GM12878 (cell line): Measurements from ENCODE around the gene GPC6. TPM values are rescaled to one million over a fixed set of nuclear protein-coding genes. Genes with fewer than 3 reads are reported as not detected.

Experiments used
- ATAC-seq: fragments of 200-7000 bp; cut with Tn5 transposase; 3 replicates; pipeline ENCODE4 v1.9.1; 2020; ENCODE audit warnings: mild to moderate bottlenecking, moderate library complexity
- BruUV-seq: library from RNA; stranded (reverse); fragments of 400-500 nt; replicated peaks from 2 replicates; lab custom pipeline; 2021; lab: Mats Ljungman, UMichigan
- CTCF ChIA-PET: fragments of 300-600 bp; sonication (Branson Sonifier 250); formaldehyde crosslinking; extraction: SDS; loops from one replicate; lab custom pipeline; 2021; ENCODE audit warnings: inconsistent platforms; lab: Yijun Ruan, JAX
- POLR2A ChIA-PET: fragments of 350-600 bp; formaldehyde crosslinking; extraction: SDS; loops from one replicate; lab custom pipeline; 2021; ENCODE audit warnings: inconsistent platforms; lab: Charles Lee
- RAD21 ChIA-PET: fragments of 300-600 bp; sonication (Branson Sonifier 250); formaldehyde crosslinking; loops from one replicate; lab custom pipeline; 2023; ENCODE audit warnings: antibody characterized with exemption; ENCODE audit not compliant: unreplicated experiment; lab: Charles Lee
- SMC1A ChIA-PET: fragments of 300-600 bp; sonication (Branson Sonifier 250); formaldehyde crosslinking; loops from one replicate; lab custom pipeline; 2023; ENCODE audit not compliant: unreplicated experiment, uncharacterized antibody; lab: Charles Lee
- DNase-seq: peaks from one replicate; pipeline ENCODE4 v3.0.0-alpha.2; 2011; ENCODE audit warnings: low read depth, low spot score
- FAIRE-seq: peaks from 3 replicates; lab custom pipeline; 2011; peaks lifted over from hg19 to GRCh38; lab: Jason Lieb, UNC
- H2AFZ ChIP-seq: 2 replicates; pipeline ENCODE4 v1.6.0; 2011; ENCODE audit warnings: low read depth, low read length, control low read depth; ENCODE audit not compliant: control insufficient read depth
- H3K27ac ChIP-seq: 2 replicates; pipeline ENCODE4 v1.5.1; 2011; ENCODE audit warnings: control low read depth; ENCODE audit not compliant: control insufficient read depth, insufficient read depth
- H3K27me3 ChIP-seq, 2 experiments: replicated peaks in 1 of 2; 2 replicates each; pipeline versions ENCODE4 v1.6.0 to v1.6.1; 2011; ENCODE audit warnings: low read length in 1 of 2; ENCODE audit not compliant: control insufficient read depth in 2 of 2, insufficient read depth in 2 of 2
- H3K36me3 ChIP-seq, 2 experiments: 2 replicates each; pipeline ENCODE4 v1.5.1; 2011; ENCODE audit warnings: low read length in 1 of 2; ENCODE audit not compliant: control insufficient read depth in 2 of 2, insufficient read depth in 2 of 2
- H3K4me1 ChIP-seq: 2 replicates; pipeline ENCODE4 v1.6.1; 2011; ENCODE audit warnings: mild to moderate bottlenecking, low read length, moderate library complexity, mixed read lengths; ENCODE audit not compliant: control insufficient read depth, insufficient read depth
- H3K4me2 ChIP-seq: 2 replicates; pipeline ENCODE4 v1.6.0; 2011; ENCODE audit warnings: control low read depth; ENCODE audit not compliant: control insufficient read depth, insufficient read depth
- H3K4me3 ChIP-seq: fragments of 200-600 bp; sonication (generic); 2 replicates; pipeline ENCODE4 v1.5.1; 2016
- H3K79me2 ChIP-seq: 2 replicates; pipeline ENCODE4 v1.6.0; 2011; ENCODE audit warnings: low read length; ENCODE audit not compliant: control insufficient read depth, insufficient read depth
- H3K9ac ChIP-seq: 2 replicates; pipeline ENCODE4 v1.8.0; 2011; ENCODE audit warnings: low read length, control low read depth, mixed read lengths; ENCODE audit not compliant: control insufficient read depth, insufficient read depth
- H3K9me3 ChIP-seq: replicated peaks from 3 replicates; pipeline ENCODE4 v1.5.1; 2011; ENCODE audit warnings: mild to moderate bottlenecking, low read length; ENCODE audit not compliant: control insufficient read depth, insufficient read depth
- H4K20me1 ChIP-seq: 2 replicates; pipeline ENCODE4 v1.6.0; 2011; ENCODE audit not compliant: control insufficient read depth, insufficient read depth
- CREB1 ChIP-seq: IDR thresholded peaks from 2 replicates; pipeline ENCODE4 v1.6.1; 2012; ENCODE audit warnings: low read depth, mild to moderate bottlenecking, inconsistent platforms
- HSF1 ChIP-seq: fragments of 150-350 bp; IDR thresholded peaks from 2 replicates; pipeline ENCODE4 v1.6.1; 2014; ENCODE audit warnings: mild to moderate bottlenecking, low read depth, low read length
- NFYA ChIP-seq: IDR thresholded peaks from 2 replicates; pipeline ENCODE4 v1.6.1; 2011; ENCODE audit warnings: low read depth, mild to moderate bottlenecking, low read length, improper control_type of control experiment, borderline replicate concordance
- in situ Hi-C: fragments of 300-500 bp; cut with MboI; formaldehyde crosslinking; loops from 9 replicates; pipeline ENCODE4 v1.14.3; 2018; ENCODE audit warnings: mixed read lengths
- intact Hi-C: fragments of 100-400 bp; cut with micrococcal nuclease; formaldehyde crosslinking; loops from one replicate; pipeline ENCODE4 v1.14.2; 2022; ENCODE audit not compliant: unreplicated experiment
- polyA plus RNA-seq, 11 experiments: library from polyadenylated mRNA; depleted of rRNA in 4 of 11; unstranded in 6 of 11; stranded (reverse) in 5 of 11; fragments of >200 nt; fragmentation: Nextera tagmentation in 4 of 11; fragmentation: Illumina TruSeq in 1 of 11; extraction: Ambion mirVana in 4 of 11; extraction: Trizol in 1 of 11; gene quantifications; 1 replicate in 1 of 11; 2 replicates in 10 of 11; pipeline versions ENCODE4 v1.2.1 to v1.2.3, GENCODE V29; 2011 to 2016; ENCODE audit warnings: inconsistent platforms in 2 of 11, missing spikeins in 2 of 11, low read depth in 1 of 11
- total RNA-seq, 4 experiments: library from RNA; depleted of rRNA in 3 of 4; stranded (reverse); fragments of >200 nt in 3 of 4; fragmentation: Illumina TruSeq in 1 of 4; extraction: Trizol in 1 of 4; gene quantifications; 2 replicates each; pipeline versions ENCODE4 v1.2.1 to v1.2.3, GENCODE V29; 2013 to 2021
- TF ChIP-seq, protein P1 (sequence below): IDR thresholded peaks from 2 replicates; pipeline ENCODE4 v1.6.1; 2011; ENCODE audit warnings: borderline replicate concordance, low read depth, mild to moderate bottlenecking, moderate library complexity, low read length; ENCODE audit not compliant: insufficient read depth, poor library complexity, severe bottlenecking

GPC6 gene
- total and polyA plus RNA-seq, 10 of the 15 experiments (the other 5 are each of a cell fraction or from before 2014, with no cell fraction given), result 0.03 to 0.04 (median 0.03) TPM; not detected in 7

- ChIA-PET SMC1A (interaction anchor here (1.5 kb wide), 1 partner anchor 26 kb away, joined by 3 read pairs; no protein-coding TSS in a partner anchor), CTCF (interaction anchor here (1.3 to 2.5 kb wide), 2 partner anchors 338 to 660 kb away, joined by 5 to 12 read pairs; no protein-coding TSS in a partner anchor), RAD21 (no interaction called here), POLR2A (no interaction called here)
- in situ Hi-C loops, result no loop called here
- no peak overlapping the region for H3K4me3 ChIP-seq
- H3K9ac ChIP-seq, result no peak overlapping the region
- no peaks in the 10 kb centered on the region for H3K4me1 ChIP-seq
- DNase-seq (no peak), FAIRE-seq (no peak), ATAC-seq (no peak)
- H3K27ac ChIP-seq, result no peak overlapping the region
- H4K20me1 ChIP-seq, result no peaks in the 10 kb centered on the region
- no TSS peak for BruUV-seq
- no peaks in the 10 kb centered on the region for H3K9me3 ChIP-seq
- H3K4me2 ChIP-seq, result no peak overlapping the region
- no peaks in the 10 kb centered on the region for H3K36me3 ChIP-seq
- no peaks in the 10 kb centered on the region for H3K79me2 ChIP-seq
- TF ChIP-seq HSF1, result no peak
- TF ChIP-seq NFYA, result no peak
- TF ChIP-seq CREB1, result no peak
- TF ChIP-seq, protein P1, sequence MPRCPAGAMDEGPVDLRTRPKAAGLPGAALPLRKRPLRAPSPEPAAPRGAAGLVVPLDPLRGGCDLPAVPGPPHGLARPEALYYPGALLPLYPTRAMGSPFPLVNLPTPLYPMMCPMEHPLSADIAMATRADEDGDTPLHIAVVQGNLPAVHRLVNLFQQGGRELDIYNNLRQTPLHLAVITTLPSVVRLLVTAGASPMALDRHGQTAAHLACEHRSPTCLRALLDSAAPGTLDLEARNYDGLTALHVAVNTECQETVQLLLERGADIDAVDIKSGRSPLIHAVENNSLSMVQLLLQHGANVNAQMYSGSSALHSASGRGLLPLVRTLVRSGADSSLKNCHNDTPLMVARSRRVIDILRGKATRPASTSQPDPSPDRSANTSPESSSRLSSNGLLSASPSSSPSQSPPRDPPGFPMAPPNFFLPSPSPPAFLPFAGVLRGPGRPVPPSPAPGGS, result no peak
- TF ChIP-seq, all 136 proteins: peak for 0
- intact Hi-C loops, result loop anchor here (10.0 kb wide), 1 partner anchor 1050 kb away; no protein-coding TSS in a partner anchor
- no peak overlapping the region for H2AFZ ChIP-seq
- H3K27me3 ChIP-seq, result no peaks in the 10 kb centered on the region
Measured at GRCh38 chr13:93234459-93234858, 7.9 kb downstream of the GPC6 start.
